CD4-positive, alpha-beta T cell treated with Interferon gamma for 1 hour (primary cell): ENCODE data around the gene TMEFF1.

Experiments used
- DNase-seq: peaks from one replicate; pipeline ENCODE4 v3.0.0-alpha.2; 2020

Gene TMEFF1

DNA sequence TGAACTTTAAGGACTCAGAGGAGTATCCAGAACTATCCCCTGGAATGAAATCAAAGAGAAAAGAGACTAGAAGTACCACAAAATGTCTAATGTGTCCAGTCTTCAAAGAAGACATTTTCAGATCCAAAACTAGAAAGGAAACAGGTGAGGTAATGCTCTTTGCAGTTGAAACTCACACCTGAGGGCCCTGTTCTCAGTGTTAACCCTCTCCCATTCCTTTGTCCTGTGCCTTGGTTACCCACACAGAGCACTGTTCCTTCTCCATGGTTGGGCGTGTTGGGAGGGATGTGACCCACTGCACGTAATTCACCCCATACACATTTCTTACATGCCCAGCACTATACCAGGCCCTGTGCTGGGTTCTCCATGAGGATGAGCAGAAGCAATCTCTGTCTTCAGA lies 24.7 kb upstream of the TMEFF1 start:
- DNase-seq = no peak

GRCh38 chr9:100449420-100449819 lies 23.5 kb upstream of the TMEFF1 start:
- DNase-seq = no peak

DNA sequence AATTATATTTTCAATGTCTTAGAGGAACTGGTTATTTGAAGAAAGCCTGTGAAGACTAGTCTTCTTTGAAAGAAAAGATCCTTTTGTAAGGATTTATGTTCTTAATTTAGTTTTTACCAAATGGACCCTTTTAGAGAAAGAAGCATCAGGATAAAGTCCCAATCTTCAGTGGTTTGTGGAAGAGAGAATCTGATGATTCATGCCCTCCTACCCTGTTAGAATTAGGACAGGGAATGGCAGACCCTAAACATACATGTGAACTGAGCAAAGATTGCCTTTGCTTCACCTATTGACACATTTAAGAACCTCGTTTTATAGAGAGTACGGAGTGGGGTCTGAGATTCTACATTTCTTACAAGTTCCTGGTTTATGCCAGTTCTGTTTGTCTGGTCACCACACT lies 20.1 kb upstream of the TMEFF1 start:
- DNase-seq = no peak

DNA sequence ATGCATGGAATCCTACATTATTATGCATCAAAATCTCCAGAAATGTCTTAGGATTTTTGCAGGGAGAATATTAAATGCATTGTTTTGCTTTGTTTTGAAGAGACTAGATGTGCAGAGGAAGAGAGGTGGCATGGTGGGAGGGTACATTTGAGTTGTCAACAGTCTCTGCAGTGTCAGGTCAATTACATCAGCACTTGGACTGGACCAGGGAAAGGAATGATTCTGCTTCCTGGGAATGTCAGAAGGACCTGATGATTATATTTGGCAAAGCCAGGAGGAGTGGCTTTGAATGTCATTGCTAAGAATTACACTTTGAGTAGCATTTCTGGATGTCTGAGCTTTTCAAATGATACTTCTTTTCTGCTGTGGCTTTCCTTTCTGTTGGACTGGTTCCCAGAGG lies 17.5 kb upstream of the TMEFF1 start:
- no peak for DNase-seq

- DNase-seq = no peak
These were observed 15.4 kb upstream of the TMEFF1 start for GRCh38 chr9:100457517-100457916.

DNA sequence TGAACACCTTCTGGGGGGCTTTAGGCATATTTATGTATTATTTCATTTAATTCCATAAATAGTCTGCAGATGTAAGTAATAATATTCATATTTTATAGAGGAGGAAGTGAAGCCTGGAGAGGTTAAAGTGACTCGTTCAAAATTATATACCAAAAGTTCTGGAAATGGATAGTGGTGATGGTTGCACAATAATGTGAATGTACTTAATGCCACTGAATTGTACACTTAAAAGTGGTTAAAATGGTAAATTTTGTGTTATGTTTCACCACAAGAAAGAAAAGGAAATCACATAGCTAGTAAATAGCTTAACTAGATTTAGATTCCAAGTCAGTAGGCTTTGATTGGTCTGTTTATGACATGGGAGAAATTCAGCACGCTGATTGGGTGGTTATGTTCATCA lies 13.0 kb upstream of the TMEFF1 start:
- no peak for DNase-seq

DNA sequence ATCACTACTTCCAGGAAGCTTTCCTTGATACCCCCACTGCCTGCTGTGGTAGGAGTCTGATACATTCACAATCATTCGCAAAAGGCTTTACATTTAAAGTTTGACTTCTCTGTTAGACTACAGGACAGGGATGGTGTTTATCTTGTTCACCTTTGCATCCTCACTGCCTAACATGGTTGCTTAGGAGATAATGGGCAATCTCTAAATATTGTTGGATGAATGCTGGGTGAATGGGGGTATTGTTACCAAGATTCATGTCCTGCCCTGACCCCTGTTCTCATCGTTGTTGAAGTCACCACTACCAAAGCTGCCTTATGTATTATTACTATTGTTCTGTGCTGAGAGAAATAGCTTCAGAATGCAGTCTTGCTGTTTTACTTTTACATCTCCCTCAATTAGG lies 7.7 kb upstream of the TMEFF1 start:
- DNase-seq = no peak

DNA sequence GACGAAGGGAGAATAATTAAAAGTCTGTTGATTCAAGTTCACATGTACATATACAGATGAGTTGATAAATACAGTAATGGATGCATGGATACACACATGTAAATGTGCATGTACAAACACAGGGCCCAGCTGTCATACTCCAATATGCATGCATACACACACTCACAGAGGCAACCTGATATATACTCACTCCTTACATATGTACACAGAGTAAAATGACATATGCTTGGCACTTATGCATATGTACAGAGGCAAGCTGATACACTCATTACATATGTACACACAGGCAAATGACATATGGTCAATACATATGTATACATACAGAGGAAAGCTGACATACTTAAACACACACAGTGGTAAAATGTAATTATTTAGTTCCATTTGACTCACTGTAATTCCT lies 7.2 kb upstream of the TMEFF1 start:
- no peak for DNase-seq

- DNase-seq = no peak
These were observed 6.6 kb upstream of the TMEFF1 start for GRCh38 chr9:100466171-100466828.

DNA sequence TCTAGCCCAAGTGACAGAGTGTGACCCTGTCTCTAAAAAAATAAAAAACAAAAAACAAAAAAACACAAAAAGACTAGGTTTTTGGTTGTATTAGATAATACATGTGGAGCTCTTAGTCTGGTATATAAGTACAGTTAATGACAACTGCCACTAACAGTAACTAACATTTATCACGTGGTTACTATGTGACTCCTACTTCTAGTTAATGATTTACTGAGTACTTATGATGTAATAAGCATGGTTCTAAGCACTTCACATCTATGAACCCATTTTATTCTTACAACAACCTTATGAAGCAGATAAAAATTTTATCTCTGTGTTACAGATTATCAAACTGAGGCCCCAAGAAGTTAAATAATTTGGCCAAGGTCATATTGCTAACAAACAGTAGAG lies 6.1 kb upstream of the TMEFF1 start:
- DNase-seq = no peak

GRCh38 chr9:100468041-100468440 lies 4.9 kb upstream of the TMEFF1 start:
- DNase-seq = no peak

GRCh38 chr9:100472268-100472667 lies 681 bp upstream of the TMEFF1 start:
- DNase-seq = no peak

- DNase-seq = peak; percentile 7
These were observed 530 bp downstream of the TMEFF1 start for GRCh38 chr9:100473276-100474081.

GRCh38 chr9:100474082-100474923 lies 1.4 kb downstream of the TMEFF1 start:
- no peak for DNase-seq

DNA sequence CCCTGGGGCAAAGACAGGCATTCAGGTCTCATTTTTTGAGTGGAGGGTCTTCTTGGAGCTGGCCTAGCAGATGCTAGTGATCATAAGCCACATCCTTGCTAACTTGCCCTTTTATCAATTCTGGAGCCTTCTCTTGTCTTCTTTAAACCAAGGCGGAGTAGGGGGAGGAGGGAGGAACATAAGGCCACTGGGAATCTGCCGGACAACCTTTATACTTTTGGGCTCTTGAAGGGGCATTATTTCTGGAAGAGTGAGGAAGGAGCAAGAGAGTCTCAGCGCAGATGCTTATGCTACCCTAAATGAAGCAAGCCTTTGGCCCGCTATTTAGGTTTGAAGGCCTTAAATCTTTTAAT lies 2.0 kb downstream of the TMEFF1 start:
- no peak for DNase-seq

DNA sequence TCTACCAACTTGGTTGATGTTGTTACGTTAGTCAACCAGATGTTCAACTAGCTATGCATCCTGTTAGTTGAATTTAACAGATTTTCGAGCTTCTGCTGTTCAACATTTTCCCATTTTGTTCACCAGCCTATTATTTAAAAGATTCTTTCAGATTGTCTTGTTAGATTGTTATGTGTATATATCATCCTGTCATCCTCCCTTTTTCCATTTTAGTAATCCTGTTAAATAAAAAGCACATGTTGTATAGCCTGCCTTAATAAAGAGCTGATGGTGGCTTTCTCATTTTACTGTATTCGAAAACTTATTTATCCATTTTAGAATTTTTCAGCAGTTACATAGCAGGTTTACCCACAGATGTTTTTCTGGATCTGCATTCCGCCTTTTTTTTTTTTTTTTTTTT lies 4.3 kb downstream of the TMEFF1 start:
- no peak for DNase-seq

DNA sequence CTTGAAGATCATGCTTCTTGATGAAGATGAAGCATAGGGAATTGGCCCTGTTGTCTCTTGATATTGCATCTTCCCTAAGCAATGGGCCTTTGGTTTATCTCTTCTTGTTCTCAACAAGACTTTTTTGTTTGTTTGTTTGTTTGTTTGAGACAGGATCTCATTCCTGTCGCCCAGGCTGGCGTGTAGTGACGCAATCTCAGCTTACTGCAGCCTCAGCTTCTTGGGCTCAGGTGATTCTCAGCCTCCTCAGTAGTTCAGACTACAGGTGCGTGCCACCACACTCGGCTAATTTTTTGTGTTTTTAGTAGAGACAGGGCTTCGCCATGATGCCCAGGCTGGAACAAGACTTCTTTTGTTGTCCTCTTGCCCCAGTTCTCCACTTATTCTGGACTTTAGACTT lies 5.2 kb downstream of the TMEFF1 start:
- no peak for DNase-seq

DNA sequence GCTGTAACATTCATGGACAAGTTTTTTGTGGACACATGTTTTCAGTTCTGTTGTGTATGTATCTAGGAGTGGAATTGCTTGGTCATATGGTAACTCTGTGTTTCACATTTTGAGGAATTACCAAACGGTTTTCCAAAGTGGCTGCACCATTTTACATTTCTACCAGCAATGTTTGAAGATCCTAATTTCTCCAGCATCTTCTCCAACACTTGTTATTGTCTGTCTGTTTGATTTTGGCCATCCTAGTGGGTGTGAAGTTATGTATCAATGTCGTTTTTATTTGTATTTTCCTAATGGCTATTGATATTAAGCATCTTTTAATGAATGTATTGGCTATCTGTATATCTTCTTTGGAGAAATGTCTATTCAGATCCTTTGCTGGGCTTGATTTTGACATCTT lies 6.9 kb downstream of the TMEFF1 start:
- DNase-seq = no peak

DNA sequence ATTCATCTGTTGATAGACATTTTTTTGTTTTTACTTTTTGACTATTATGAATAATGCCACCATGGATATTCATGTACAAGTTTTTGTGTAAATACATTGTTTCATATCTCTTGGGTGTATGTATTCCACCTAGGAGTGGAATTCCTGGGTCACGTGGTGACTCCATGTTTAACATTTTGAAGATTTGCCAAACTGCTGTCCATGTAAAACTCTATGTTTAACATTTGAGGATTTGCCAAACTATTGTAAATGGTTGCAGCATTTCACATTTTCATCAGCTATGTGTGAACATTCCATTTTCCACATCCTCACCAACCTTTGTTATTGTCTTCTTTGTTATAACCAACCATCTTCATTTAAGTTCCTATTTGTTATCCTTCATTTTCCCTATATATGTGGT lies 12.2 kb downstream of the TMEFF1 start:
- DNase-seq = no peak

GRCh38 chr9:100486479-100487176 lies 13.7 kb downstream of the TMEFF1 start:
- DNase-seq = no peak

- DNase-seq = no peak
These were observed 15.2 kb downstream of the TMEFF1 start for GRCh38 chr9:100488177-100488576.

- DNase-seq = no peak
These were observed 16.9 kb downstream of the TMEFF1 start for GRCh38 chr9:100489836-100490235.

GRCh38 chr9:100492952-100493351 lies 20.0 kb downstream of the TMEFF1 start:
- DNase-seq = no peak
